MM.1S (cell line): ENCODE results near the gene UBE2D4.

Experiments
- DNase-seq: peaks from one replicate; pipeline ENCODE4 v3.0.0-alpha.2; 2015
- H2AFZ ChIP-seq: fragments of 300-600 bp; sonication (generic); 2 replicates; pipeline ENCODE4 v1.6.0; 2016; ENCODE audit warnings: antibody characterized with exemption, low read length
- H3F3A ChIP-seq: fragments of 300-600 bp; sonication (generic); 2 replicates; pipeline ENCODE4 v1.6.1; 2016; ENCODE audit warnings: mild to moderate bottlenecking, antibody characterized with exemption, low read length, moderate library complexity, mixed read lengths; ENCODE audit not compliant: insufficient read depth
- H3K27ac ChIP-seq: fragments of 300-600 bp; sonication (generic); 2 replicates; pipeline ENCODE4 v1.5.1; 2016; ENCODE audit warnings: mild to moderate bottlenecking, low read length
- H3K27me3 ChIP-seq: fragments of 300-600 bp; sonication (generic); replicated peaks from 2 replicates; pipeline ENCODE4 v1.6.0; 2016; ENCODE audit warnings: low read length; ENCODE audit not compliant: insufficient read depth
- H3K36me3 ChIP-seq: fragments of 300-600 bp; sonication (generic); replicated peaks from 2 replicates; pipeline ENCODE4 v1.6.1; 2016; ENCODE audit warnings: mild to moderate bottlenecking, low read length, mixed read lengths; ENCODE audit not compliant: insufficient read depth
- H3K4me1 ChIP-seq: fragments of 300-600 bp; sonication (generic); 2 replicates; pipeline ENCODE4 v1.6.1; 2016; ENCODE audit warnings: low read length, mixed read lengths
- H3K4me2 ChIP-seq: fragments of 300-600 bp; sonication (generic); 2 replicates; pipeline ENCODE4 v1.6.0; 2016; ENCODE audit warnings: low read depth, low read length
- H3K4me3 ChIP-seq: fragments of 300-600 bp; sonication (generic); 2 replicates; pipeline ENCODE4 v1.5.1; 2016; ENCODE audit warnings: low read length, mixed read lengths
- H3K79me2 ChIP-seq: fragments of 300-600 bp; sonication (generic); 2 replicates; pipeline ENCODE4 v1.6.1; 2016; ENCODE audit warnings: mixed run types, low read length, mixed read lengths
- H3K9ac ChIP-seq: fragments of 300-600 bp; sonication (generic); 2 replicates; pipeline ENCODE4 v1.6.1; 2016; ENCODE audit warnings: low read length, mixed read lengths
- H3K9me2 ChIP-seq: fragments of 300-600 bp; sonication (generic); replicated peaks from 2 replicates; pipeline ENCODE4 v1.6.1; 2016; ENCODE audit warnings: mild to moderate bottlenecking, low read length, mixed read lengths; ENCODE audit not compliant: insufficient read depth
- H3K9me3 ChIP-seq: fragments of 300-600 bp; sonication (generic); replicated peaks from 2 replicates; pipeline ENCODE4 v1.6.1; 2016; ENCODE audit warnings: mild to moderate bottlenecking, low read length, mixed read lengths; ENCODE audit not compliant: insufficient read depth
- H4K20me1 ChIP-seq: fragments of 300-600 bp; sonication (generic); 2 replicates; pipeline ENCODE4 v1.6.1; 2016; ENCODE audit warnings: mild to moderate bottlenecking, low read length, moderate library complexity, mixed read lengths; ENCODE audit not compliant: insufficient read depth
- EZH2 ChIP-seq: fragments of 300-600 bp; sonication (generic); optimal IDR thresholded peaks from 2 replicates; pipeline ENCODE3; 2017; ENCODE audit warnings: low read depth, mild to moderate bottlenecking, antibody characterized with exemption, low read length, mixed read lengths
- EZH2phosphoT487 ChIP-seq: fragments of 300-600 bp; sonication (generic); IDR thresholded peaks from 2 replicates; pipeline ENCODE4 v1.6.1; 2018; ENCODE audit warnings: antibody characterized with exemption, low read length
- TF ChIP-seq, protein P1 (sequence below): fragments of 300-600 bp; sonication (generic); IDR thresholded peaks from 2 replicates; pipeline ENCODE4 v1.5.1; 2016; ENCODE audit warnings: antibody characterized with exemption, low read length, mixed read lengths

UBE2D4 gene

DNA sequence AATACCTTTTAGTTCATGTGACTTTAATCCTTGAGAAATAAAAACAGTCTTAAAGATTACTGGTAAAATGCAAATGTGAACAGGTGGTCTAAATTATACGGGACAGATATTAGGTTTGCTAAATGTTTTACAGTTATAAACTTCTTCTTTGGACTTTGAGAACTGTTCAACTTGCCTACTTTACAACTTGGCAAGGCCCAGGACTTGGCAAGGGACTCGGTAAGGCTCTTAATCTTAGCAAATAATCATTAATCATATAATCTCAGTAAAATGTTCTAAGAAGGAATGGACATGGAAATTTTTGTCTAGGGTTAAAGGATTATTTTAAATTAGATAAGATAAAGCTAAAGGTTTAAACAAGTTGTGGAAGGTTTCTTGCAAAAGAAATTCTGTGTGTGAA lies 4.8 kb upstream of the UBE2D4 start:
- no peak overlapping the region for H3K4me2 ChIP-seq
- no peaks in the 10 kb centered on the region for H4K20me1 ChIP-seq
- H3K4me3 ChIP-seq: no peak overlapping the region
- H3K9ac ChIP-seq: no peak overlapping the region
- no peak overlapping the region for H3K27ac ChIP-seq
- no peaks in the 10 kb centered on the region for H3K9me3 ChIP-seq
- H2AFZ ChIP-seq: no peak overlapping the region
- TF ChIP-seq EZH2phosphoT487 (no peak), EZH2 (no peak)
- TF ChIP-seq, protein P1, sequence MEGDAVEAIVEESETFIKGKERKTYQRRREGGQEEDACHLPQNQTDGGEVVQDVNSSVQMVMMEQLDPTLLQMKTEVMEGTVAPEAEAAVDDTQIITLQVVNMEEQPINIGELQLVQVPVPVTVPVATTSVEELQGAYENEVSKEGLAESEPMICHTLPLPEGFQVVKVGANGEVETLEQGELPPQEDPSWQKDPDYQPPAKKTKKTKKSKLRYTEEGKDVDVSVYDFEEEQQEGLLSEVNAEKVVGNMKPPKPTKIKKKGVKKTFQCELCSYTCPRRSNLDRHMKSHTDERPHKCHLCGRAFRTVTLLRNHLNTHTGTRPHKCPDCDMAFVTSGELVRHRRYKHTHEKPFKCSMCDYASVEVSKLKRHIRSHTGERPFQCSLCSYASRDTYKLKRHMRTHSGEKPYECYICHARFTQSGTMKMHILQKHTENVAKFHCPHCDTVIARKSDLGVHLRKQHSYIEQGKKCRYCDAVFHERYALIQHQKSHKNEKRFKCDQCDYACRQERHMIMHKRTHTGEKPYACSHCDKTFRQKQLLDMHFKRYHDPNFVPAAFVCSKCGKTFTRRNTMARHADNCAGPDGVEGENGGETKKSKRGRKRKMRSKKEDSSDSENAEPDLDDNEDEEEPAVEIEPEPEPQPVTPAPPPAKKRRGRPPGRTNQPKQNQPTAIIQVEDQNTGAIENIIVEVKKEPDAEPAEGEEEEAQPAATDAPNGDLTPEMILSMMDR: no peak
- no peak for DNase-seq
- peaks cover 5% of the 10 kb centered on the region; the same call in 1 of the 2 replicates for H3F3A ChIP-seq
- peaks cover 3% of the 10 kb centered on the region; the same call in 1 of the 2 replicates for H3K79me2 ChIP-seq
- H3K36me3 ChIP-seq: no peaks in the 10 kb centered on the region
- H3K9me2 ChIP-seq: no peaks in the 10 kb centered on the region
- no peaks in the 10 kb centered on the region for H3K4me1 ChIP-seq
- no peaks in the 10 kb centered on the region for H3K27me3 ChIP-seq

GRCh38 chr7:43922726-43923125 lies 3.5 kb upstream of the UBE2D4 start:
- Histone ChIP-seq H3K4me3 (no peak overlapping the region), H3K9me3 (no peaks in the 10 kb centered on the region), H3K9me2 (no peaks in the 10 kb centered on the region), H3K36me3 (no peaks in the 10 kb centered on the region), H2AFZ (no peak overlapping the region), H3K79me2 (peaks cover 7% of the 10 kb centered on the region; the same call in 1 of the 2 replicates), H3K9ac (no peak overlapping the region), H4K20me1 (no peaks in the 10 kb centered on the region), H3K4me1 (no peaks in the 10 kb centered on the region), H3K27ac (no peak overlapping the region), H3K4me2 (no peak overlapping the region), H3F3A (peaks cover 10% of the 10 kb centered on the region; the same call in 1 of the 2 replicates), H3K27me3 (no peaks in the 10 kb centered on the region)
- DNase-seq: no peak
- no peak for TF ChIP-seq EZH2
- no peak for TF ChIP-seq EZH2phosphoT487
- TF ChIP-seq, protein P1: no peak

GRCh38 chr7:43926798-43927123 lies 525 bp downstream of the UBE2D4 start:
- peak overlapping the region; percentile 92 for H3K27ac ChIP-seq
- H3K79me2 ChIP-seq: peaks cover 7% of the 10 kb centered on the region; the same call in 1 of the 2 replicates
- no peaks in the 10 kb centered on the region for H3K36me3 ChIP-seq
- peak overlapping the region; percentile 89; the same call in 1 of the 2 replicates for H3K9ac ChIP-seq
- no peaks in the 10 kb centered on the region for H3K9me2 ChIP-seq
- H3K9me3 ChIP-seq: no peaks in the 10 kb centered on the region
- peak overlapping the region; percentile 88 for H3K4me3 ChIP-seq
- no peaks in the 10 kb centered on the region for H3K27me3 ChIP-seq
- no peak for DNase-seq
- peaks cover 10% of the 10 kb centered on the region for H3F3A ChIP-seq
- H4K20me1 ChIP-seq: no peaks in the 10 kb centered on the region
- no peaks in the 10 kb centered on the region for H3K4me1 ChIP-seq
- peak overlapping the region; percentile 97 for H3K4me2 ChIP-seq
- TF ChIP-seq, protein P1: peak; percentile 6; the same call in 1 of the 2 replicates
- no peak for TF ChIP-seq EZH2
- peak overlapping the region; percentile 96 for H2AFZ ChIP-seq
